ENCODE data around the gene KRT7.

Gene KRT7

GRCh38 chr12:52211716-52212585, 21.1 kb upstream of the KRT7 start:
- no peak for DNase-seq (ENCODE audit: low read depth)

- DNase-seq (ENCODE audit: low read depth) = no peak
Observed at GRCh38 chr12:52212701-52213563, 20.1 kb upstream of the KRT7 start.

GRCh38 chr12:52213564-52214420, 19.3 kb upstream of the KRT7 start:
- peak; percentile 85 for DNase-seq (ENCODE audit: low read depth)

- DNase-seq (ENCODE audit: low read depth) = no peak
Observed at GRCh38 chr12:52214421-52214802, 18.6 kb upstream of the KRT7 start.

- peak; percentile 65 for DNase-seq (ENCODE audit: low read depth)
Observed at GRCh38 chr12:52215587-52216031, 17.4 kb upstream of the KRT7 start.

- DNase-seq (ENCODE audit: low read depth) = peak; percentile 49
Observed at GRCh38 chr12:52216100-52216499, 16.9 kb upstream of the KRT7 start.

GRCh38 chr12:52216807-52217206, 16.2 kb upstream of the KRT7 start:
- no peak for DNase-seq (ENCODE audit: low read depth)

- no peak for DNase-seq (ENCODE audit: low read depth)
Observed at GRCh38 chr12:52217223-52217622, 15.8 kb upstream of the KRT7 start.

GRCh38 chr12:52218001-52218400, 15.0 kb upstream of the KRT7 start:
- DNase-seq (ENCODE audit: low read depth) = no peak

- no peak for DNase-seq (ENCODE audit: low read depth)
Observed at GRCh38 chr12:52220477-52220876, 12.6 kb upstream of the KRT7 start.

GRCh38 chr12:52221070-52221781, 11.8 kb upstream of the KRT7 start:
- no peak for DNase-seq (ENCODE audit: low read depth)

- peak; percentile 50 for DNase-seq (ENCODE audit: low read depth)
Observed at GRCh38 chr12:52221912-52222457, 11.1 kb upstream of the KRT7 start.

GRCh38 chr12:52222692-52223091, 10.4 kb upstream of the KRT7 start:
- no peak for DNase-seq (ENCODE audit: low read depth)

- DNase-seq (ENCODE audit: low read depth) = peak; percentile 64
Observed at GRCh38 chr12:52223406-52224039, 9.5 kb upstream of the KRT7 start.

GRCh38 chr12:52224151-52224550, 8.9 kb upstream of the KRT7 start:
- DNase-seq (ENCODE audit: low read depth) = peak; percentile 66

GRCh38 chr12:52225752-52226151, 7.3 kb upstream of the KRT7 start:
- no peak for DNase-seq (ENCODE audit: low read depth)

GRCh38 chr12:52226446-52226845, 6.6 kb upstream of the KRT7 start:
- DNase-seq (ENCODE audit: low read depth) = no peak

- no peak for DNase-seq (ENCODE audit: low read depth)
Observed at GRCh38 chr12:52227606-52228166, 5.4 kb upstream of the KRT7 start.

GRCh38 chr12:52228366-52228765, 4.7 kb upstream of the KRT7 start:
- peak; percentile 73 for DNase-seq (ENCODE audit: low read depth)

GRCh38 chr12:52228931-52229330, 4.1 kb upstream of the KRT7 start:
- no peak for DNase-seq (ENCODE audit: low read depth)
